ENCODE results near the gene DNAJC13. TPM values are rescaled to one million over a fixed set of nuclear protein-coding genes. Genes with fewer than 3 reads are reported as not detected.

The DNAJC13 gene
- total RNA-seq, 4 donors from 2014 or later: 42.0 to 102 (median 52.1) TPM

DNA sequence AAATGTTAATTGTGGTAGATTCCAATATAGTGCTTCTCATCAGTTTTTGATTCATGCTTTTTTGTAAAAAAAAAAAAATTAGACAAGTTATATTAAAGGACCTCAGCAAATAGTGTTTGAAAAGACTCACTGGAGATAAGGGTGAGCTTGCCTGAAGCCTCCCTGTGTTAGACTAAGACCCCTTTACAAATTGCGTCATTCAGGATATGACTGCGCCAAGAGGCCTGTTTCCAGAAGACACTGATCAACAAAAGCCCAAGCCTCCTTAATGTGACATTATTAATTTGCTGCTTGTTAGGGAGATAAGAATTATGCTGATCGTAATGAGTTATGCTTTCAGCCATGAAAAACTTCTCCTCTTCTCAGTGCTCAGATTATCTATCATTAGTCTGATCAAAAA lies 13.0 kb upstream of the DNAJC13 start:
- H3K9me3 ChIP-seq: no peaks in the 10 kb centered on the region
- no peak for DNase-seq
- no peaks in the 10 kb centered on the region for H3K4me1 ChIP-seq
- no peaks in the 10 kb centered on the region for H3K27me3 ChIP-seq
- no peak overlapping the region for H3K27ac ChIP-seq
- H3K36me3 ChIP-seq: no peaks in the 10 kb centered on the region
- no peak overlapping the region for H3K4me3 ChIP-seq
- TF ChIP-seq, protein P1, sequence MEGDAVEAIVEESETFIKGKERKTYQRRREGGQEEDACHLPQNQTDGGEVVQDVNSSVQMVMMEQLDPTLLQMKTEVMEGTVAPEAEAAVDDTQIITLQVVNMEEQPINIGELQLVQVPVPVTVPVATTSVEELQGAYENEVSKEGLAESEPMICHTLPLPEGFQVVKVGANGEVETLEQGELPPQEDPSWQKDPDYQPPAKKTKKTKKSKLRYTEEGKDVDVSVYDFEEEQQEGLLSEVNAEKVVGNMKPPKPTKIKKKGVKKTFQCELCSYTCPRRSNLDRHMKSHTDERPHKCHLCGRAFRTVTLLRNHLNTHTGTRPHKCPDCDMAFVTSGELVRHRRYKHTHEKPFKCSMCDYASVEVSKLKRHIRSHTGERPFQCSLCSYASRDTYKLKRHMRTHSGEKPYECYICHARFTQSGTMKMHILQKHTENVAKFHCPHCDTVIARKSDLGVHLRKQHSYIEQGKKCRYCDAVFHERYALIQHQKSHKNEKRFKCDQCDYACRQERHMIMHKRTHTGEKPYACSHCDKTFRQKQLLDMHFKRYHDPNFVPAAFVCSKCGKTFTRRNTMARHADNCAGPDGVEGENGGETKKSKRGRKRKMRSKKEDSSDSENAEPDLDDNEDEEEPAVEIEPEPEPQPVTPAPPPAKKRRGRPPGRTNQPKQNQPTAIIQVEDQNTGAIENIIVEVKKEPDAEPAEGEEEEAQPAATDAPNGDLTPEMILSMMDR (IDR thresholded peaks at IDR 0.05): no peak
- TF ChIP-seq POLR2A (IDR thresholded peaks at IDR 0.05): no peak

DNA sequence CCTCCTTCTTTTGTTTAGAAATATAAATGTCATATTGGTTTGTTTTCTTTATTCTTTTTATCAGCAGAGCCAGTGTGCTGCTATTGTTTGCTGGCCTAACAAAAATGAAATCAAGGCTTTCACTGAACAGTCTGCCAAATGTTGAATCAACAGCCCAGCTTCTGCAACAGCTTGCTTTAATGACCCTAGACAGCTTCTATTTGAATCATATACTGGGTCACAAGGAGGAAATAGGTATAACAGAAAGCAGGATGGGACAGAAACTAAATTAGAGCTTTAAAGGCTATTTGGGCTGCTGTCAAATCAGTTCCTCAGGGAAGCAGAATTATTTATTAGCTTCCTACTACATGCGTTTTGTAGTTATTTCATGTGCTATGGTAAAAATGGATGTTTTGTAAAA lies 12.1 kb upstream of the DNAJC13 start:
- H3K4me3 ChIP-seq: no peak overlapping the region
- H3K9me3 ChIP-seq: no peaks in the 10 kb centered on the region
- H3K27me3 ChIP-seq: no peaks in the 10 kb centered on the region
- H3K36me3 ChIP-seq: no peaks in the 10 kb centered on the region
- H3K27ac ChIP-seq: no peak overlapping the region
- TF ChIP-seq, protein P1 (IDR thresholded peaks at IDR 0.05): no peak
- no peak for TF ChIP-seq POLR2A (IDR thresholded peaks at IDR 0.05)
- DNase-seq: no peak
- no peaks in the 10 kb centered on the region for H3K4me1 ChIP-seq

DNA sequence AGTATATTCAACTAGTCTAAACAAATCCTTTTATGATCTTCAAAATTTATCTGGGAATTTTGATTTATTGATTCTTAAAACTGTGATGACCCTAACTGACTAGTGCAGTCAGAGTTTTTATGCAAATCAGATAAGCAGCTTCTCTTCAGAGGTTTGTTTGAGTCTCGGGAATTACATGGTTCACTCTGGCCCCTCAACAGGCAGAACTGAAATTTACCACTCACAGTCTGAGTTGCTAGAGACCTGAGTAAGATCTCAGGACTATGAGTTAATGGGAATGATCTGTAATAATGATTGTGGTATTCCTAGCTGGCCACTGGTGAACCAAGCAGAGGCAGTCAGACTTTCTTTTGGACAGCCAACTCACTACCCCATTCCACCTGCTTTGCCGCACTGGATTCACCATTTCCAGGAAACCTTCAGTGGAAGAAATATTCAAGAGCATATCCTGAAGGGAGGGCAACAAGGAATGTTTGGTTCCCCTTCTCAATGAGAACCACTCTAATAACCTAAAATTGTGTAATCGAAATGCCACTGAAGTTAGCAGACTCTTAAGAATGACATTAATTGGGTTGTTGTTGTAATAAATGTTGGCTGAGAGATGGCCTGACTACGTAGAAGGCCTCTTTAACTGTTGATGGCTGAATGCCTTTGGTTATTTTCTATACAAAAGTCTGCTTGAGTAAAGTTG lies 11.5 kb upstream of the DNAJC13 start:
- Histone ChIP-seq H3K27me3 (no peaks in the 10 kb centered on the region), H3K4me3 (no peak overlapping the region), H3K4me1 (no peaks in the 10 kb centered on the region), H3K27ac (no peak overlapping the region), H3K9me3 (no peaks in the 10 kb centered on the region), H3K36me3 (no peaks in the 10 kb centered on the region)
- no peak for DNase-seq
- TF ChIP-seq, protein P1 (IDR thresholded peaks at IDR 0.05): no peak
- TF ChIP-seq POLR2A (IDR thresholded peaks at IDR 0.05): no peak

DNA sequence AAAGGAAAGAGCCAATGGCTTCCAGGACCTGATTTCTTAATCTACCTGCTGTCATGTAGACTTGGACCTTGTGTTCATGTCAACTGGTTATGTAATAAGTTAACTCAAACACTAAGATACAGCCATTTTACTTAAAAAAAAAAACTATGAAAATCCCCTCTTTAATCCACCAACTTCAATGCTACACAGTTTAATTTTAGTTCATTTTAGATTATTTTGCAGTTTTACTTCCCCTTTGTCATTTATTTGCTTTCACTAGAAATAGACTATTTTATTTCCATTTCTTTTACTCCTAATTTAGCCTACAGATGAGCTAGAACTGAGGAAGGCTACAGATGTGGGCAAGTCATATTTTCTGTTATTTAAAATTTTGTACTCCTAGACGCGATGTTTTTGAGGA lies 10.7 kb upstream of the DNAJC13 start:
- H3K27ac ChIP-seq: no peak overlapping the region
- no peak overlapping the region for H3K4me3 ChIP-seq
- no peaks in the 10 kb centered on the region for H3K9me3 ChIP-seq
- no peaks in the 10 kb centered on the region for H3K4me1 ChIP-seq
- no peaks in the 10 kb centered on the region for H3K27me3 ChIP-seq
- TF ChIP-seq, protein P1 (IDR thresholded peaks at IDR 0.05): no peak
- TF ChIP-seq POLR2A (IDR thresholded peaks at IDR 0.05): no peak
- no peak for DNase-seq
- no peaks in the 10 kb centered on the region for H3K36me3 ChIP-seq

DNA sequence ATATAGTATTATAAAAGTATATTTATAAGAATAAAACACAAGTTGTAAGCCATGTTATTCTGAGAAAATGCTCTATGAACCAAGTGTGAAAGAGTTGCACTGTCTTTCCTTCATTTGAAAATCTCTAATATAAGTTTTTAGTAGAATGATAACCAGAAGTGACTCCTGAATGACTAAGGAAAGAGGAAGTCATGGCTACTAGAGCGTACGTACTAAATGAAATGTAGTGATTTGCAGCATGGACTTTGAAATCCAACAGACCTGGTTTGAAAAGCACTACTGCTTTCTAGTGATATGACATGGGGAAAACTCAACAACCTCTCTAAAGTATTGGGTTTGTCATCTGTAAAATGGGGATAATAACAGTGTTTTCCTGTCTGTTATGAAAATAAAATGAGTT lies 10.3 kb upstream of the DNAJC13 start:
- no peak overlapping the region for H3K4me3 ChIP-seq
- no peaks in the 10 kb centered on the region for H3K9me3 ChIP-seq
- no peak overlapping the region for H3K27ac ChIP-seq
- H3K27me3 ChIP-seq: no peaks in the 10 kb centered on the region
- DNase-seq: no peak
- TF ChIP-seq, protein P1 (IDR thresholded peaks at IDR 0.05): no peak
- H3K4me1 ChIP-seq: no peaks in the 10 kb centered on the region
- H3K36me3 ChIP-seq: no peaks in the 10 kb centered on the region

DNA sequence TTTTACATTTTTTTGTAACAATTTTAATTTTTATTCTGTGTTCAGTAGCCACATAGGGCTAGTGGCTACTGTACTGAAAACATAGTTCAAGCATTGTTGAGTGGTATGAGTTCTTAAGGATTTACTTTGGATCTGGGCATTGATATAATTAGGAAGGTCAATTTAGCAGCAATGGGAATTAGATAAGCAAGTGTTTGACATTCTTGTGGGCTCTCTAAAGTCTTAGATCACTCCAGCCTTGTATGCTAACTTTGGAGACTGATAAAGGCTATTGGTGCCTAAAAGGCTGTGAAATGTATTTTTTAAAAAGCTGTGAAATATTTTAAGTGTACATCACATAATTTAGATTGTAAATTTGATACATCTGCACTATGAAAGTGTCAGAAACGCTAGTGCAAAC lies 2.5 kb upstream of the DNAJC13 start:
- Histone ChIP-seq H3K4me1 (peaks cover 0 to 14% (median 0%) of the 10 kb centered on the region in 4 donors), H3K27ac (no peak overlapping the region), H3K27me3 (no peaks in the 10 kb centered on the region), H3K4me3 (no peak overlapping the region), H3K9me3 (no peaks in the 10 kb centered on the region), H3K36me3 (no peaks in the 10 kb centered on the region)
- DNase-seq: no peak
- TF ChIP-seq, protein P1 (IDR thresholded peaks at IDR 0.05): no peak

All from Peyer's patch (tissue), 4 donors.